Measurements from ENCODE around the gene MMAB. TPM values are rescaled to one million over a fixed set of nuclear protein-coding genes. Genes with fewer than 3 reads are reported as not detected.

The MMAB gene
- polyA plus RNA-seq, 2 of the 4 experiments (the other 2 are of a cell fraction) = 26.1 to 36.8 TPM

- no peak for DNase-seq (ENCODE audit: low read depth in 1 of 2, low spot score in 1 of 2)
- FAIRE-seq = no peak
- Histone ChIP-seq H3K4me2 (no peak overlapping the region), H3K27ac (no peak overlapping the region), H3K9me3 (no peaks in the 10 kb centered on the region), H3K4me1 (peaks cover 9% of the 10 kb centered on the region; the same call in 2 of the 3 replicates), H3K4me3 (no peak overlapping the region)
- CTCF ChIA-PET = interaction anchor here (1.2 to 10.5 kb wide), 4 partner anchors 6 to 184 kb away, joined by 3 to 123 read pairs (median 29); no protein-coding TSS in a partner anchor
- 83% methylated on average over 8 of the region's 8 CpGs for WGBS (ENCODE audit: missing lambda C conversion rate)
- POLR2A ChIA-PET = no interaction called here
- no peak for ATAC-seq
- TF ChIP-seq TFCP2L1 (CRISPR knock-in tag; IDR thresholded peaks at IDR 0.05) = no peak
- no peak for TF ChIP-seq JUNB (IDR thresholded peaks at IDR 0.05)
- TF ChIP-seq RFX5 (IDR thresholded peaks at IDR 0.05) = no peak
- no peak for TF ChIP-seq ESRRA (IDR thresholded peaks at IDR 0.05; ENCODE audit: borderline replicate concordance, low read length)
- no peak for TF ChIP-seq RARB (CRISPR knock-in tag; IDR thresholded peaks at IDR 0.05)
- TF ChIP-seq, protein P1, sequence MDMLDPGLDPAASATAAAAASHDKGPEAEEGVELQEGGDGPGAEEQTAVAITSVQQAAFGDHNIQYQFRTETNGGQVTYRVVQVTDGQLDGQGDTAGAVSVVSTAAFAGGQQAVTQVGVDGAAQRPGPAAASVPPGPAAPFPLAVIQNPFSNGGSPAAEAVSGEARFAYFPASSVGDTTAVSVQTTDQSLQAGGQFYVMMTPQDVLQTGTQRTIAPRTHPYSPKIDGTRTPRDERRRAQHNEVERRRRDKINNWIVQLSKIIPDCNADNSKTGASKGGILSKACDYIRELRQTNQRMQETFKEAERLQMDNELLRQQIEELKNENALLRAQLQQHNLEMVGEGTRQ (IDR thresholded peaks at IDR 0.05) = no peak
- no peak for TF ChIP-seq TP53 (CRISPR knock-in tag; IDR thresholded peaks at IDR 0.05)
- no peak for TF ChIP-seq RCOR1 (IDR thresholded peaks at IDR 0.05; ENCODE audit: low read depth, low read length)
- TF ChIP-seq EHF (CRISPR knock-in tag; IDR thresholded peaks at IDR 0.05) = no peak
- no peak for TF ChIP-seq SMC3 (IDR thresholded peaks at IDR 0.05)
- no peak for TF ChIP-seq ZNF302 (CRISPR knock-in tag; IDR thresholded peaks at IDR 0.05)
- TF ChIP-seq ZSCAN20 (CRISPR knock-in tag; IDR thresholded peaks at IDR 0.05) = no peak
- no peak for TF ChIP-seq RNF2 (IDR thresholded peaks at IDR 0.05; ENCODE audit: borderline replicate concordance, low read depth)
- TF ChIP-seq KDM5A (IDR thresholded peaks at IDR 0.05) = no peak
- TF ChIP-seq CHD4 (IDR thresholded peaks at IDR 0.05; ENCODE audit: borderline replicate concordance) = no peak
- no peak for TF ChIP-seq NPAS2 (CRISPR knock-in tag; IDR thresholded peaks at IDR 0.05; ENCODE audit: borderline replicate concordance)
- TF ChIP-seq, protein P2, sequence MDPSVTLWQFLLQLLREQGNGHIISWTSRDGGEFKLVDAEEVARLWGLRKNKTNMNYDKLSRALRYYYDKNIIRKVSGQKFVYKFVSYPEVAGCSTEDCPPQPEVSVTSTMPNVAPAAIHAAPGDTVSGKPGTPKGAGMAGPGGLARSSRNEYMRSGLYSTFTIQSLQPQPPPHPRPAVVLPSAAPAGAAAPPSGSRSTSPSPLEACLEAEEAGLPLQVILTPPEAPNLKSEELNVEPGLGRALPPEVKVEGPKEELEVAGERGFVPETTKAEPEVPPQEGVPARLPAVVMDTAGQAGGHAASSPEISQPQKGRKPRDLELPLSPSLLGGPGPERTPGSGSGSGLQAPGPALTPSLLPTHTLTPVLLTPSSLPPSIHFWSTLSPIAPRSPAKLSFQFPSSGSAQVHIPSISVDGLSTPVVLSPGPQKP (IDR thresholded peaks at IDR 0.05; ENCODE audit: low read depth, low read length) = no peak
- no peak for TF ChIP-seq CHD2 (IDR thresholded peaks at IDR 0.05; ENCODE audit: low read length, partially characterized antibody)
- TF ChIP-seq BHLHE40 (IDR thresholded peaks at IDR 0.05; ENCODE audit: low read depth, low read length) = no peak
Observed at GRCh38 chr12:109590566-109590965, 17.3 kb upstream of the MMAB start.

DNA sequence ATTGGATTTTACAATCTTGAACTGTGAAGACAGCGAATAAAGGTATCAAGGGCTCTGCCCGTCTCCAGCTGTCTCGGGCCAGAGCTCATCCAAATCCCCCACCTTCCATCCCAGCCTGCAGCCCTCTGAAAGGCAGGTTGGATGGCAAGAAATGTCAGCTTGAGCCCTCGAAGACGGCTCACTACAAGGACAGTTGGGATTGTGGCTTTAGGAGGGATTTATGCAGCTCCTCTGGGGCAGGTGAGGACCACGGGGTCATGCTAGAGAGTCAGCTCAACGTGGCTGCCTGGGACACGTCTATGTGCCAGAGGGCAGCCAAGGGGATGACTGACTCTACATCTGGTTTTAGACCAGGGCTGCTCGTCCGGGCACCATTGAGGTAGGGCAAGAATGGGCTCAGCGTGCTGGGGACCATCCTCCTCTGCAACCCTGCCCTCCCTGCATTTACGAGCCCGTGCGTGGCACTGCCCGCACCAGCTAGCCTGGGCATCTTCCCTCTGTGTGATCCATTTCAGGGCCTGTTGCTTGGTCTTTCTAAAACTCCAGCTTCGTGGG, 16.5 kb upstream of the MMAB start:
- ChIA-PET CTCF (interaction anchor here (1.2 to 10.5 kb wide), 4 partner anchors 7 to 185 kb away, joined by 3 to 123 read pairs (median 29); no protein-coding TSS in a partner anchor), POLR2A (interaction anchor here (1.3 kb wide), 1 partner anchor 16 kb away, joined by 3 read pairs; the partner anchor contains the start of genes MMAB and MVK)
- no peak for DNase-seq (ENCODE audit: low read depth in 1 of 2, low spot score in 1 of 2)
- no peak for ATAC-seq
- 78% methylated on average over 16 of the region's 16 CpGs for WGBS (ENCODE audit: missing lambda C conversion rate)
- TF ChIP-seq JUN (IDR thresholded peaks at IDR 0.05) (no peak), JUNB (IDR thresholded peaks at IDR 0.05) (no peak), TP53 (CRISPR knock-in tag; IDR thresholded peaks at IDR 0.05) (no peak), FOSL2 (IDR thresholded peaks at IDR 0.05) (no peak), FOSL2 (CRISPR knock-in tag; IDR thresholded peaks at IDR 0.05) (no peak), CBX8 (IDR thresholded peaks at IDR 0.05) (no peak), POLR2A (IDR thresholded peaks at IDR 0.05; ENCODE audit: low read length) (no peak), RFX5 (IDR thresholded peaks at IDR 0.05) (no peak), KDM1A (IDR thresholded peaks at IDR 0.05; ENCODE audit: low read depth) (no peak), ATOH8 (CRISPR knock-in tag; IDR thresholded peaks at IDR 0.05; ENCODE audit: low read depth) (no peak), MAX (IDR thresholded peaks at IDR 0.05) (no peak)
- no peak for FAIRE-seq
- no peak overlapping the region for H3K4me3 ChIP-seq
- H3K27ac ChIP-seq = no peak overlapping the region
- H3K4me2 ChIP-seq = no peak overlapping the region
- peaks cover 9% of the 10 kb centered on the region; the same call in 2 of the 3 replicates for H3K4me1 ChIP-seq
- H3K9me3 ChIP-seq = no peaks in the 10 kb centered on the region
